CD14-positive monocyte (primary cell): Measurements from ENCODE around the gene LIX1L. TPM values are rescaled to one million over a fixed set of nuclear protein-coding genes. Genes with fewer than 3 reads are reported as not detected.

Experiments
- DNase-seq, 3 donors: peaks; one replicate each; pipeline ENCODE4 v3.0.0-alpha.2; 2011 to 2022
- H2AFZ ChIP-seq: 2 replicates; pipeline ENCODE4 v1.6.0; 2012; ENCODE audit warnings: mild to moderate bottlenecking, low read depth, low read length, inconsistent platforms; ENCODE audit not compliant: insufficient read depth, poor library complexity, severe bottlenecking
- H3K27ac ChIP-seq, 2 donors: 1 replicate in 1 of 2; 2 replicates in 1 of 2; pipeline ENCODE4 v1.5.1; 2012 to 2013; ENCODE audit warnings: low read length in 2 of 2, control low read depth in 1 of 2, inconsistent platforms in 1 of 2, low read depth in 1 of 2, mild to moderate bottlenecking in 1 of 2
- H3K27me3 ChIP-seq, 2 donors: one replicate each; pipeline versions ENCODE4 v1.6.0 to v1.6.1; 2011 to 2013; ENCODE audit warnings: low read length in 2 of 2; ENCODE audit not compliant: control insufficient read depth in 2 of 2, insufficient read depth in 2 of 2
- H3K36me3 ChIP-seq, 2 donors: replicated peaks in 1 of 2; 1 replicate in 1 of 2; 2 replicates in 1 of 2; pipeline versions ENCODE4 v1.5.1 to v1.6.1; 2012 to 2013; ENCODE audit warnings: low read length in 2 of 2, control low read depth in 1 of 2, inconsistent platforms in 1 of 2, mild to moderate bottlenecking in 1 of 2; ENCODE audit not compliant: insufficient read depth in 2 of 2, control insufficient read depth in 1 of 2
- H3K4me1 ChIP-seq, 2 donors: 1 replicate in 1 of 2; 2 replicates in 1 of 2; pipeline versions ENCODE4 v1.5.1 to v1.6.1; 2012 to 2013; ENCODE audit warnings: low read length in 2 of 2, control low read depth in 1 of 2, inconsistent platforms in 1 of 2, mild to moderate bottlenecking in 1 of 2, moderate library complexity in 1 of 2; ENCODE audit not compliant: insufficient read depth in 2 of 2, control insufficient read depth in 1 of 2
- H3K4me2 ChIP-seq: replicated peaks from 2 replicates; pipeline ENCODE3; 2012; ENCODE audit warnings: low read length, moderate library complexity, mild to moderate bottlenecking; ENCODE audit not compliant: poor library complexity, severe bottlenecking; ENCODE audit errors: extremely low read depth
- H3K4me3 ChIP-seq, 3 experiments: fragments of 200-600 bp in 1 of 3; sonication (generic) in 1 of 3; replicated peaks in 1 of 3; 1 replicate in 2 of 3; 2 replicates in 1 of 3; pipeline ENCODE4 v1.5.1; 2011 to 2013; ENCODE audit warnings: low read length in 3 of 3, mild to moderate bottlenecking in 3 of 3, control low read depth in 2 of 3, low read depth in 2 of 3, inconsistent platforms in 1 of 3, moderate library complexity in 1 of 3
- H3K79me2 ChIP-seq: 2 replicates; pipeline ENCODE4 v1.6.0; 2012; ENCODE audit warnings: mild to moderate bottlenecking, control low read depth, inconsistent platforms, low read length, moderate library complexity; ENCODE audit not compliant: insufficient read depth
- H3K9ac ChIP-seq: 2 replicates; pipeline ENCODE4 v1.6.0; 2017; ENCODE audit warnings: low read length, mild to moderate bottlenecking; ENCODE audit not compliant: insufficient read depth, poor library complexity, severe bottlenecking
- H3K9me3 ChIP-seq, 2 donors: replicated peaks in 1 of 2; 1 replicate in 1 of 2; 2 replicates in 1 of 2; pipeline versions ENCODE4 v1.5.1 to v1.6.1; 2012 to 2013; ENCODE audit warnings: low read length in 2 of 2, control low read depth in 1 of 2; ENCODE audit not compliant: control insufficient read depth in 1 of 2, insufficient read depth in 1 of 2
- H4K20me1 ChIP-seq: 2 replicates; pipeline ENCODE4 v1.6.0; 2012; ENCODE audit warnings: mild to moderate bottlenecking, low read length, control low read depth, moderate library complexity; ENCODE audit not compliant: insufficient read depth
- H3K27ac Mint-ChIP-seq, 7 donors: one replicate each; pipeline ENCODE4 v1.8.0; 2020; ENCODE audit warnings: mild to moderate bottlenecking in 7 of 7, mixed read lengths in 7 of 7, moderate library complexity in 6 of 7, inconsistent platforms in 2 of 7
- H3K27me3 Mint-ChIP-seq, 3 donors: one replicate each; pipeline ENCODE4 v1.8.0; 2021 to 2022; ENCODE audit warnings: low read depth in 3 of 3, mild to moderate bottlenecking in 3 of 3, mixed read lengths in 3 of 3, moderate library complexity in 3 of 3, inconsistent platforms in 1 of 3
- H3K36me3 Mint-ChIP-seq, 2 donors: one replicate each; pipeline ENCODE4 v1.8.0; 2020; ENCODE audit warnings: mixed read lengths in 2 of 2, inconsistent platforms in 1 of 2, mild to moderate bottlenecking in 1 of 2
- H3K4me1 Mint-ChIP-seq: one replicate; pipeline ENCODE4 v1.8.0; 2020; ENCODE audit warnings: mild to moderate bottlenecking, mixed read lengths
- H3K4me3 Mint-ChIP-seq, 2 donors: one replicate each; pipeline ENCODE4 v1.8.0; 2020; ENCODE audit warnings: mild to moderate bottlenecking in 2 of 2, mixed read lengths in 2 of 2, moderate library complexity in 1 of 2
- H3K9me3 Mint-ChIP-seq, 7 donors: one replicate each; pipeline ENCODE4 v1.8.0; 2020 to 2022; ENCODE audit warnings: mixed read lengths in 7 of 7, mild to moderate bottlenecking in 6 of 7, moderate library complexity in 6 of 7, inconsistent platforms in 2 of 7
- CTCF ChIP-seq: fragments of 200-600 bp; IDR thresholded peaks from one replicate; pipeline ENCODE4 v1.8.0; 2022; ENCODE audit warnings: antibody characterized with exemption, mild to moderate bottlenecking
- WGBS: methylation state at CpG from one replicate; pipeline ENCODE4 v1.1.5; 2013; ENCODE audit warnings: missing lambda C conversion rate; ENCODE audit not compliant: insufficient coverage; 5-methylcytosine and 5-hydroxymethylcytosine counted together
- intact Hi-C, 2 donors: fragments of 100-400 bp; cut with micrococcal nuclease; formaldehyde crosslinking; loops; one replicate each; pipeline versions ENCODE4 v1.15.0 to v1.15.1; 2023
- polyA plus RNA-seq, 3 donors: library from polyadenylated mRNA; depleted of rRNA in 1 of 3; unstranded in 2 of 3; stranded (reverse) in 1 of 3; fragments of 300-500 nt in 2 of 3; fragments of >200 nt in 1 of 3; fragmentation: Illumina TruSeq in 2 of 3; gene quantifications; 1 replicate in 2 of 3; 2 replicates in 1 of 3; pipeline ENCODE4 v1.2.3, GENCODE V29; 2012 to 2021

LIX1L gene
- polyA plus RNA-seq, 3 donors: 6.3 to 13.6 (median 8.5) TPM

- Histone ChIP-seq H3K4me3 (no peak overlapping the region), H3K79me2 (peaks cover 37% of the 10 kb centered on the region), H3K9me3 (no peaks in the 10 kb centered on the region), H3K27ac (peak overlapping the region; percentile 19 to 65), H3K9ac (no peak overlapping the region), H3K27me3 (no peaks in the 10 kb centered on the region), H3K4me2 (no peak overlapping the region), H2AFZ (no peak overlapping the region), H3K36me3 (peaks cover 17 to 18% of the 10 kb centered on the region in 2 donors), H4K20me1 (peaks cover 39% of the 10 kb centered on the region), H3K4me1 (peaks cover 50 to 69% of the 10 kb centered on the region in 2 donors)
- peaks cover 0 to 1% (median 0%) of the 10 kb centered on the region in 3 donors for H3K27me3 Mint-ChIP-seq
- intact Hi-C loops: no loop called here
- H3K4me1 Mint-ChIP-seq: peaks cover 86% of the 10 kb centered on the region
- peaks cover 0 to under 1% (median 0%) of the 10 kb centered on the region in 7 donors for H3K9me3 Mint-ChIP-seq
- no peak for TF ChIP-seq CTCF
- H3K36me3 Mint-ChIP-seq: peaks cover 22 to 23% of the 10 kb centered on the region in 2 donors
- DNase-seq: no peak
- no peak overlapping the region for H3K4me3 Mint-ChIP-seq
- WGBS: 7% methylated on average over 3 of the region's 5 CpGs
- H3K27ac Mint-ChIP-seq: peak overlapping the region; percentile 64 to 87 (median 75)
These were observed 31.0 kb upstream of the LIX1L start for GRCh38 chr1:145988773-145989172.

GRCh38 chr1:145987926-145988325 is 30.1 kb upstream of the LIX1L start:
- no peak overlapping the region for H3K9ac ChIP-seq
- Mint-ChIP-seq H3K4me3 (no peak overlapping the region), H3K27ac (peak overlapping the region in 6 of 7 donors; percentile 14 to 87 (median 78)), H3K36me3 (peaks cover 14% of the 10 kb centered on the region in 2 donors), H3K27me3 (no peaks in the 10 kb centered on the region), H3K4me1 (peaks cover 86% of the 10 kb centered on the region), H3K9me3 (no peaks in the 10 kb centered on the region)
- intact Hi-C loops: loop anchor here in 1 of 2 donors (1.0 kb wide), 1 partner anchor 10 kb away; no protein-coding TSS in a partner anchor
- H3K79me2 ChIP-seq: peaks cover 29% of the 10 kb centered on the region
- H3K27ac ChIP-seq: peak overlapping the region in 1 of 2 donors; percentile 6
- H3K9me3 ChIP-seq: no peaks in the 10 kb centered on the region
- peaks cover 30% of the 10 kb centered on the region for H4K20me1 ChIP-seq
- no peaks in the 10 kb centered on the region for H3K27me3 ChIP-seq
- WGBS: no CpG with 5 or more reads among the region's 1 CpG
- H3K36me3 ChIP-seq: peaks cover 9 to 10% of the 10 kb centered on the region in 2 donors
- TF ChIP-seq CTCF: no peak
- H3K4me3 ChIP-seq: no peak overlapping the region
- H2AFZ ChIP-seq: no peak overlapping the region
- H3K4me1 ChIP-seq: peaks cover 55 to 69% of the 10 kb centered on the region in 2 donors
- no peak for DNase-seq
- H3K4me2 ChIP-seq: no peak overlapping the region
